HG03342 (cell line): ENCODE measurements around the gene METAP1D.
"Not testable (repeated sequence)": the region's sequence is repeated elsewhere in the genome, so short reads cannot be mapped to it uniquely, and the experiment has no call there.

Experiments
- ATAC-seq: cut with Tn5 transposase; IDR thresholded peaks from one replicate; pipeline ENCODE4 v1.9.1; 2021; ENCODE audit warnings: mild to moderate bottlenecking, moderate library complexity; ENCODE audit not compliant: unreplicated experiment

METAP1D gene

DNA sequence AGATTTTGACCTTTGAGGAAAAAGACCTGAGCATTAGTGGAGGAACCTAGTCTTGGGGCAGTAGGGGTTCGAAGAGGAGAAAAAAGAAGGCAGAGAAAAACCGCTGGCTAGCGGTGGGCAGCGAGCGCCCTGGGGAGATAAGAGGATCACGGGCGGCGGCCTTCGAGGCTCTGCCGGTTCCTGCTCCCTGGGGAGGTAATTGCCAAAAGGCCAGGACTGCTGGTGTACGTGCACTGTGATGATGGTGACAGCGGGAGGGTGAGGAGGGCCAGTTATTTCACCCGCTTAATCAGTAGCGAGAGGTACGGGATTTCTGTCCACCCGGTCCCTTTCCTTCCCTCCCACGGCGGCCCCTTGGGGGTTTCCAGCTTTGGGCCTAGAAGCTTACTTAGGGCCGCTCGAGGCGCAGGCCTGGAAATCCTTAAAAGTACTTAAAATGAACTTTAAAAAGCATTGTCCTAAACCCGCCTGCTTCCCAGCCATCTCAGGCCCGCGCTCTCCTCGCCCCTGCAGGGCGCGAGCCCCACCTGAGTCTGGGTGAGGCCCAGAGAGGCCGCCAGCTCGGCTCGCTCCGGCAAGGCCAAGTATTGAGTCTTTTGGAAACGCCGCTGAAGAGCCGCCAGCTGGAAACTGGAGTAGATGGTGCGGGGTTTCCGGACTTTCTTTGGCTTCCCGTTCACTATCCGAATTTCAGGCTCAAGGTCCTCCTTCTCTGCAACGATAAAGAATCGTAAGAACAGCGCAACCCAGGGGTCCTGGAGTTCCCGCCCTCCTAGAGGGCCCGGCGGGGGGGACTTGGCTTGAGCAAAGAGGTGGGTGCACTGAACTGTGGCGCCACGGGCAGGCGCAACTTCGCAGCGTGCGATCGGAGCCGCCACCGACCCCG lies 101.4 kb downstream of the METAP1D start:
- ATAC-seq = no peak

DNA sequence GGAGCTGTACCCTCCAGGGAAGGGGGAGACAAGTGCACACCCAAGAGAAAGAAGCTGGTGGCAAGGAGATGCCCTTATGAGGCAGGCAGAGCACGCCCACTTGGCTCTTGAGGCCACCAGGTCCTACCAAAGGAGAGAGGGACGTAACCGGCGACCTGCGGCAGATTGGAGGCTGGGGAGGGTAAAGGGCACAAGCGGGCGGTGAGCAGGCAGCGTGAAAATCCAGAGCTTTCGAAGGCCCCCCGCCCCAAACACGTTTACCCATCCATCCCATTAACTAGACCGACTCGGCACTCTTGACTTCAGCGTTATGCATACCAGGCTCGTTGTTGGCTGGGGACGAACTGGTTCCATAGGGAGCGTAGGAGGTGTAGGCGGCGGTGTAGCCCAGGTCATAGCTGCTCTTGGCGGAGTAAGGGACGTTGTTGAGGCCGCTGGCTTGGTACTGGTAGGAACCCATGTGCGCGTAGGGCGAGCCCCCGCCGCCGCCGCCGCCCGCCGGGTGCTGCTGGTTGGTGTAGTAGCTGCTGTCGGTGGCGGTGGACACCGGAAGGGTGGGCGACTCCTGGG lies 102.2 kb downstream of the METAP1D start:
- peak; percentile 10 for ATAC-seq

DNA sequence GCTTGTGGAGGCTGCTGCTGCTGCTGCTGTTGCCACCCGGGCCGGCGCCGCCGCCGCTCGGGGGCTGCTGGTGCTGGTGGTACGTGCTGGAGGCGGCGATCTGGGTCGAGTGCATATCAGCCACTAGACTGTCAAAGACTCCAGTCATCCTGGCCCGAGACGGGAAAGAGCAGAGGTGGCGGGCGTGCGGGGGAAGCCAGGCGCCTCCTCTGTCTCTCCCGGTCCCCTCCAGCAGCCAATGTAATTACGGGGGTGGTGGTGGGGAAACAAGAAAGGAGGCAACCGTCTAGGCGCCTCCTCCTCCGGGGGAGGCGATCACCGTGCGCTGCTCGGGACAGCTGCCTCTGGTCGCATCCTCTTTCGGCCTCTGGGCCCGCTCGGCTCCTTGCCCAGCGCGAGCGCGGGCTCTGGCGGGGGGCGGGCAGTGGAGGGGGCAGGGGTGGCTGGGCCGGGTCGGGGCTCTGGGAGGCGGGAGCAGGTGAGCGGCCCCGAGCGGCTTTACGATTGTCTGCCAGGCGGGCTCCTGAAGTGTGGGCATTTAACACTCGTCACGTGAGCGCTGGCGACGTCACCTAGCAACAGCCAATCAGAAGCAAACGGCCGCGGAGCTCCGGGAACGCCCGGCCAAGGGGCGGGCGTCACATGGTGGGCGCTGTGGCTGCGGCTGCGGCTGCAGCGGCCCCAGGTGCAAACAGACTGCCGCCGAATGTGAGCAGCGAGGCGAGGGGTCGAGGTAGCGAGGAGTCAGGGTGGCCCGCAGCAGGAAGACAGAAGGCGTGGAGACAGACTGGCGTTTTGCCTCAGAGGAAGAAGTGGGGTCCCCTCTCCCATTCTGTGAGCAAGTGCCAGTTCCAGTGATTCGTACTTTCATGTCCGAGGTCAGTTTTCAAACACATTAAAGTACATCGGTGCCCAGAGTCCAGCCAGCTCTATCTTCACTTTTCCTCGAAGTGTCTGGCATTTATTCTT lies 102.9 kb downstream of the METAP1D start, which contains the start of gene DLX2:
TSS of gene DLX2 (minus strand) at position 510 of the 969 bp plus-strand sequence. CDS start at position 148, 362 bp downstream.
- peak; percentile 62 for ATAC-seq

DNA sequence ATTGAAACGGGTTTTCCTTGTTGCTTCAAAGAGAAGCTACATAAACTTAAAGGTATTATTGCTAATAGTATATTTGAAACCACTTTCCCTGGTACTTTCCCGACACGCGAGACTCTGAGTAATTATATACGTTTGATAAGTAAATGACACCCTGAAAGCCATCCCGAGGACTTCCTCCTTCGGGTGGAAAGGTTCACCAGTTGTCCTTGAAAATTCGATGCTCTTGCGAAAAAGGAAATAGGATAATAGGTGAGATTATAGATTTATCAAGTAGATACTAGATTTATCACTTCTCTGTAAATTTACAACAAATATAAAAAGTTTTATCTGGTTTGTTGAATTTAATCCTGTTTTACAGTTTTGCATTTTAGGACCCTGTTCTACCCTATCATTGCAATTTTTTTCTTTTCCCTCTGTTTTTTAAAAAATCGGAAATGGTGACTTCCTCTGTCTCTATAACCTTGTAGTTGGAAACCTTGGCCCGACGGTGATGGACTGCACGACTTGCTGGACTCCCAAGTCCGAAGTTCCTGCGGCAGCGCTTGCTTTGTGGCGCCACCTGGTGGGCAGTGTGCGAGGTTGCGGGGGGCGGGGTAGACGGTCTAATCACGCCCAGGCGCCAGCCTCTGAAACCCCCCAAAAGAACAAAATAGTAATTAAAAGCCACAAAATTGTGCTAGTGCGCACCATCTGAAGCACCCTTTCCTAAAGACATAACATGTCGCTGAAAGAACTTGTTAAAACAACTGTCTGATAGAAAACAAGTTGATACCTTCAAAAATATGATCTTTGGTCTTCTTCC lies 103.9 kb downstream of the METAP1D start:
- ATAC-seq = no peak

DNA sequence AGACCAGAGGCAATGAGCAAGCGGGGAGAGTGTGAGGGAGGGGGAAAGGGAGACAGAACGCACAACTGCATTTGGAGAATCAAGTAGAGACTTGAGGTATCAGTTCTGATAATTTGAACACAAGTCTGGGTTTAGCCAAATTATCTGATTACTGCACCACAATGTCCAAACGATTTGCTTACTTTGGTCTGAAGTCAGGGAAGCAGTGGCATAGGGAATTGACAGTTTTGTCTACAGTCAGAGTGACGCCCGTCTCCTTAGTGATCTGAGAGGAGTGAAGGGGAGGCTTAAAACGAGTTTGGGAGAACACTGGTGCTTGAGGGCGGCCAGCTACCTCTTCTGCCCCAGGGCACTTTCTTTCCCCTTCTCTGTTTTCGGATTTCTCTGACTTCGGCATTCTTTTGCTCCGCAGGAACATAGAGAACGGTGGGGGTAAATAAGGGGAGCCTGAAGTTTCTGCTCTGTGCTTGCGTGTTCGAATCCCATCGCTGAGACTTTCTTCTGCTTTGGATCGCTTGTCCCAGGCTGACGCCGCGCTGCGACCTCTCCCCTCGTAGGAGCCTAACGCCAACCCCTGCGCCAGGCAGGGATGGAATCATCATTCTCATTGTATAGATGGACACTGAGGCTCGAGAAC lies 105.8 kb downstream of the METAP1D start:
- ATAC-seq = no peak

DNA sequence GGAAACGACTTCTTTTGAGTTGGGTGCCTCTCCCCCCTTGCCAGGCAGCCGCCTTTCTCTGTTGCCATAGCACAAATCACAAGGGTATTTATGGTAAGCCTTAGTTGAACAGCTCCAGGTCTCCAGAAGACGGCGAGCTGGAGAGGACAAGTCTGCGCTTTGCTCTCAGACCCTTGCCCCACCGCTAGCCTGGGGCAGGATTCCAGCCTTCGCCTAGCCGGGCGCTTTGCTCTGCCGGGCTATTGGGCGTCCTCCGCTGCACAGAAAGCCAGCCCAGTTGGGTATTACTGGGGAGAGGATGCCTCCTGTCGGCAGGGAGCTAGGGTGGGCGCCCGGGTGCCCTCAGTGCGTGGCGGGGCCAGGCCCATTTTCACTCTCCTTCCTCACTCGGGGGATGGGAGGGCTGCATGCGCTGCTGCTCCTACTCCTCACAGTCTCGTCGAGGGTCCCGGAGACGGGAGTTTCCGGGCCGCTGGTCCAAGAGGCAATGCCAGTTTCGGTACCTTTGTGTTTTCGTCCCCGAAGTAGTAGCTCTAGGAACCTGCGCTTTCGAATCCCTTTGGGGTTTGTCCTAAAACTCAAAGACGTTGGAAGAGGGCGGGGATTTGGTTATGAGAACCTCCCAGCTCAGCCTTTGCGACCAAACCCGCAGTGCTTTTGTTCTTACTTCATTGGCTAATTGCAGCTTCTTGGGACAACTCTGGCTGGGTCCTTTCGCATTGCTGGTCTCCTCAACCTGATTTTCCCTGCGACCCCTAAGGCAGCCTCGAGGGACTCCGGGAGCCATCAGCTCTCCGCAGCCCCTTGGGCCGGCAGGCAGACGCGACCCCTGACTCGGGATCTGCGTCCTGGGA lies 106.6 kb downstream of the METAP1D start:
- ATAC-seq = no peak

DNA sequence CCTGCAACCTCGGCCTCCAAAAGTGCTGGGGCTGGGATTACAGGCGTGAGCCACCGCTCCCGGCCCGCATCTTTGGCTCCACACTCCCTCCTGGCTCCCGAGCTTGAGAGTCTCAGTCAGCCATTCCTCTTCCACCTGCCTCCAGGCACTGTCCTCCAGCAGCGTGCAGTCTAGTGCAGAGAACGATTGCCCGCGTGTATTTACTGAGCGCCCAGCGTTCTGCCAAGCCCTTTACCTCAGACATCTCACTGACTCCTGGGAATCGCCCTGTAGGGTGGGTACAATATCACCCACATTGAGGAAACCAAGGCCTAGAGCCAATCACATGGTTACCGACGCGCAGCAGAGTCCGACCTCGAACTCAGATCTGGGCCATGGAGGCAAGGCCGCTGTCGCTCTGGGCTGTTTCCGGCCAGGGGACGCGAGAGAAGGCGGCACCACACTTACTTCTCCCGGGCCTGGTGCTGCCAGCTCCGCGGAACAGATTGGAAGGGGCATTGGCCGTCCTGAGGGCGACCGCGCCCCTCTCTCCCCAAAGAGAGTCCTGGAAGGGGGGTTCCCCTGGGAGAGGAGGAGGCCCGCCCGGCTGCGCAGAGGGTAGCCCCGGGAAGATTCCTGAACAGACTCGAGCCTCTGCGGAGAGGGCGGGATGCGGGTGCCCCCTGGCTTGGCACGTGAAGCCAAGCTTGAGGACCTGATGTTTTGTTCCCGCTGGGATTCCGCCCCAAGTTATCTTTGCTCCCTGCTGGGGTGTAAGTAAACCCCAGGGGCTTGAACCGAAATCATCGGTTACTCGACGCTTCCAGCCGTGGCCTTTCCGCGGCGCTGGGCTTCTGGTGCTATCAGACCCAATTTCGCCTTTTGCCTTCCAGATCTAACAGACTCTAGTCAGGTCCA lies 108.2 kb downstream of the METAP1D start:
- ATAC-seq = no peak

DNA sequence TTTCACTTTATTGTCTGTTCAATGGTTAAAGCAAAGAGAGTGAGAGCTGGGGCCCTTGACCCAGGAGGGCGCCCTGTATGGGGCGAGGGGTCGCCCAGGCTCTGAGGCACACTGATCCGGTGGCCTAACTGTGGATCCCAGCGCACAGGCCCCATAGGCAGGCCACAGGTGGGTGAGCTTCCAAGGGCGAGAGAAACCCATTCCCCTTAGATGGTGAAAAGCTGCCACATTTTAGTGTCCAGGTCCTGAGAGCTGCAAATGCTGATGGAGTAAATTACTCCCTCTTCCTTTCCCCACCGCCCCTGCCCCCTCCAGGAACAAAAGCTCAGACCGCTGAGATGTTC lies 108.8 kb downstream of the METAP1D start:
- ATAC-seq = no peak

DNA sequence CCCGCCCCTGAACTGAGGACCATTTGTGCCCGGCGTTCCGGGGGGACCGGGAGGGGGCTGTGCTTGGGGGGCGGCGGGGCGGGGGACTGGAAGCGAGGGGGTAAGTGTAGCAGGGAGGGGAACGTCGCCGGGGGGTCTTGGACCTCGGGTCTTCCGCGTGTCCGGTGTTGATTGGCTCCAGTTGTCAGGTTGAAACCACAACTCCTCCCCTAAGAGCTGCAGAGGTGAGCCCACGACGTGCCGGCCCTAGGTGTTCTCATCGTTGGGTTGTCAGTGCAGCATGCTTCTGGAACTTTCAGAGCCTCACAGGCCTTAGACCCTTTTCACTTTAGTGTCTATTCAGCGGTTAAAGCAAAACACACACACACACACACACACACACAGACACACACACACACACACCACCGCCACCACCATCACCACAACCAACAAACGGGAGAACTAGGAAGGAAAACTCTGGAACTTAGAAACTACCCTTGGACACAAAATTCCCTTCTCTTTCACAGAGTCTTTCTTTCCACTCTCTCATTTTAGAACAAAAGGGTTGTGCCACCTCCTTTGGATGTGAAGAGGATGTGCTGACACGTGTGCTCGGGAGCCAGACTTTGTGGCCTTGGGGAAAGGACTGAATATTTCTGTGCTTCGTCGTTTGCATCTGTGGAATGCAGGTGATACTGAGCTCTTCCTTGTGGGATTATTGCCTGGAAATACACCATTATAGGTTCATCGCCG lies 109.7 kb downstream of the METAP1D start:
- no peak for ATAC-seq

DNA sequence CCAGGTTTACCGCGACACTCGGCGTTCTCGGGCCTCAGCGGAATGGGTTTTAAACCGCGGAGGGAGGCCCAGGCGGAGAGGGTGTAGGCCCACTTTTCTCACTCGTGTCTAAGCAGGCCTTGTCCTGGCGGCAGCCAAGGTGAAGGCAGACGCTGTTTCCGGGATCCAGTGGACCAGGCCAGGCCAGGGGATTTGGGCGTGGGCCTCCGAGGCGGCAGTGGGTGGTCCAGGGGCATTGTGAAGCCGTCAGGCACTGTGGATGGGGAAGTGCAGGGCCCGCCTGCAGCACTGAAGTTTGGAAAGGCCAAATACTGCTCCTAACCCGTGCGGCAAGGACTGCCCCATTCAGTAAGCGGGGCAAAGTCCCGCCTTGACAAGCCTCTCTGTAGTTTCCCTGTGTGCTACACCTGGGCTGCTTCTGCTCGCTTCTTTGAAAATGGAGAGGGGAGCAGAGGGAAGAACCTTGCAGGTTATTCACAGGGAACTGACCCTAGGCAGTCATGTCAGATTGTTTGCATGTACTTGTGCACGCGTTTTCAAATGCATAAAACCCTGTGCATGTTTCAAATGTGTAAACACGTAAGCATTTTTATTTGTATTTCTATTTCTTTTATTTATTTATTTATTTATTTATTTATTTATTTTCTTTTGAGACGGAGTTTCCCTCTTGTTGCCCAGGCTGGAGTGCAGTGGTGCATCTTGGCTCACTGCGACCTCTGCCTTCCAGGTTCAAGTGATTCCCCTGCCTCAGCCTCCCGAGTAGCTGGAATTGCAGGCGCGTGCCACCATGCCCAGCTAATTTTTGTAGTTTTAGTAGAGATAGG lies 110.4 kb downstream of the METAP1D start:
- ATAC-seq = no peak

DNA sequence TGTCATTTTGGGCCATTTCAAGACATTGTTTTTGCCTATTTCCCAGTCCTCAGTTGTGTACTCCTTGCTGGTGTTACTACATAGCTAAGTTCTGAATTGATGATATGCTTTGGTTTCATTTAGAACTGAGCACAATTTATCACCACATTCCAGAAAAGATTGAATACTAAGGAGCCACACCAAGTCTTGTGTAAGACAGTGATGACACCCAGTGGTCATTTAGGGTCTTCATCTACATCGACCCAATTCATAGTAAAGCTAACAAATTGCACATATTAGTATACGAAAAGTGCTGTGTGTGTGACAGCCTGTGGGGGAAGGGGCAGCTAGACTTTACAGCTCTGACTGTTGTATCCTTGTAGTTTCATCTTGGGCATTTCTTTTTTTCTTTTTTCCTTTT lies 113.9 kb downstream of the METAP1D start:
- no peak for ATAC-seq

DNA sequence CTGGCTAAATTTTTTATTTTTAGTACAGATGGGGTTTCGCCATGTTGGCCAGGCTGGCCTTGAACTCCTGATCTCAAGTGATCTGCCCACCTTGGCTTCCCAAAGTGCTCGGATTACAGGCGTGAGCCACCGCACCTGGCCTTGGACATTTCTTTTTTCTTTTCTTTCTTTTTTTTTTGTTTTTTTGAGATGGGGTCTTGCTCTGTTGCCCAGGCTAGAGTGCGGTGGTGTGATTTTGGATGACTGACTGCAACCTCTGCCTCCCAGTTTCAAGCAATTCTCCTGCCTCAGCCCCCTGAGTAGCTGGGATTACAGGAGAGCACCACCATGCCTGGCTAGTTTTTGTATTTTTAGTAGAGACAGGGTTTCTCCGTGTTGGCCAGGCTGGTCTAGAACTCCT lies 114.4 kb downstream of the METAP1D start:
- ATAC-seq = not testable (repeated sequence)

DNA sequence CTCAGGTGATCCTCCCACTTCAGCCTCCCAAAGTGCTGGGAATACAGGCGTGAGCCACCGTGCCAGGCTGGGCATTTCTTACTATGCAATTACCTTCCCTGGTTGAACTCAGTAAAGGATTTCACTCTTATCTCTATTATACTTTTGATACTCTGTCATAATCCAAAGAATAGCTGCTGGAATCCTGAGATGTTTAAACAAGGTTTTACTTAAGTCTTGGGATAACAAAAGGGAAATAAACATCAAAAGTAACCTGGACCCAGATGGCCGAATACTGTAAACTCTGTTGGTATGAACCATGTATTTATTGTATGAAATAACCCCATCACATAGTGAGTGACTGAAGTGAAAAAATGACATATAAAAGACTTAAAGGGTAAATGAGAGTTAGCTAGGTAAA lies 114.8 kb downstream of the METAP1D start:
- ATAC-seq = no peak

DNA sequence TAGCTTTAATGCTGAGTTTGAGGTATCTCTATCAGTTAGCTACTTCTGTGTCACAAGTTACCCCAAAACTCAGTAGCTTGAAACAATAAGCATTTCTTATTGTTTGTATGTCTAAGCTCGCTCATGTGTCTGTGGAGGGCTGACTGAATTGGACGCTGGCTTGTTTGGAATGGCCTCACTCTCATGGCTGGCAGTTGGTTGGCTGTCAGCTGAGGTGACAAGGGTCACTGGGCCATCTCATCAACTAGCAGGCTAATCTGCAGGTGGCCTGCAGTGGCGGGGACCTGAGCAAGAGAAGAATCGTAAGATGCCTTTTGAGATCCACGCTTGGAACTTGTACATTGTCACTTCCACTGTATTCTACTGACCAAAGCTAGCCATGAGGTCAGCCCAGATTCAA lies 116.4 kb downstream of the METAP1D start:
- ATAC-seq = no peak

DNA sequence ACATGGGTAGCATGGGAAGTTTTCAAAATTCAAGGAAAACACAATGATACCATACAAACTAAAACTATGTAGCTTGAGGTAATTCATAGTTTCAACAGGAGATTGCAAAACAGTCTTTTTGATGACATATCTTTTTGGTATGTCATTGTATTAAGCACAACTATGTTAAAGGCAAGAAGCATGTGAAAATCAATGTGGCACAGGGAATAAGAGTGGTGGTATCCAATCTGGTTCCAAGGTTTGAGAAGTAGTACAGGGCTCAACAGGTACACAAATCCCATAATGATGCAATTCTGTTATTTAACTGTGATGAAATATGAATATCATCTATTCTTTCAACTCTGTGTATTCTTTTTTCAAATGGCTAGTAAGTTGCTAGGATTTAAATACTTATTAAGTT lies 119.3 kb downstream of the METAP1D start:
- no peak for ATAC-seq

DNA sequence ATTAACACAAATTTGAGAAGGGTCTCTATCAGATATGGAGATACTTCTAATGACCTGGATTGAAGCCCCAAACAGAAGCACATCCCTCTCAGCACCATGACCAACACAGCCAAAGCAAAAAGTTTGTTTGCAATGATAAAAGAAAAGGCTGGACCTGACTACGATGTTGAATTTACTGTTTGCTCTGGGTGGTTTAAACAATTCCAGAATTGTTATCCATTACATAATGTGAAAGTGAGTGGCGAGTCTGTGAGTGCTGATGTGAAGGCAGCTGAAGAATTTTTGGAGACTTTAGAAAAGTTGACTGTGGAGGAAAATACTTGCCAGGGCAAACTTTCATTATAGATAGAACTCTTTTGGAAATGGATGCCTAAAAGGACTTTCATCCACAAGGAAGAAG lies 120.4 kb downstream of the METAP1D start:
- ATAC-seq = no peak

DNA sequence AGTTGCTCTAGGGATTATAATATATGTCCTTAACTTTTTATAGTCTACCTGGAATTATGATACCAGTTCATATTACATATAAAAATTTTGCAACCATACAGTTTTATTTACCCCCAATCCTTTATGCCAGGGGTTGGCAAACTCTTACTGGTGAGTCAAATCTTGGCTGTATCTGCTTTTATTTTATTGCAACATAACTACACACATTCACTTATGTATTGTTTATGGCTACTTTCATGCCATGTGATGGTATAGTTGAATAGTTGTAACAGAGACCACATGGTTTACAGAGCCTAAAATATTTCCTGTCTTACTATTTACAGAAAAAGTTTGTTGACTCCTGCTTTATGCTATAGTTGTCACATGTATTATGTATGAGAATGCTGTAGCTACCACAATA lies 128.7 kb downstream of the METAP1D start:
- ATAC-seq = no peak
